DMS153 treated with DMSO at 0.1 percent for 48 hours (cell line): Measurements from ENCODE around the gene USP36.
"Not testable (repeated sequence)": the region's sequence is repeated elsewhere in the genome, so short reads cannot be mapped to it uniquely, and the experiment has no call there.

Source experiments
- DNase-seq: peaks from one replicate; lab custom pipeline; 2025; ENCODE audit not compliant: unreplicated experiment; lab: John Stamatoyannopoulos, UW

Gene USP36

GRCh38 chr17:78771758-78772382 is 68.7 kb downstream of the USP36 start:
- DNase-seq: no peak

- no peak for DNase-seq
These were observed 71.3 kb downstream of the USP36 start for GRCh38 chr17:78769196-78769773.

GRCh38 chr17:78767806-78768205 is 72.8 kb downstream of the USP36 start:
- DNase-seq: peak; percentile 61

GRCh38 chr17:78766743-78767294 is 73.8 kb downstream of the USP36 start:
- no peak for DNase-seq

GRCh38 chr17:78766225-78766624 is 74.4 kb downstream of the USP36 start:
- DNase-seq: no peak

- DNase-seq: no peak
These were observed 74.8 kb downstream of the USP36 start for GRCh38 chr17:78765821-78766220.

- no peak for DNase-seq
These were observed 75.7 kb downstream of the USP36 start for GRCh38 chr17:78764871-78765270.

GRCh38 chr17:78763561-78763960 is 77.1 kb downstream of the USP36 start:
- DNase-seq: no peak

GRCh38 chr17:78761789-78762406 is 78.7 kb downstream of the USP36 start:
- no peak for DNase-seq

GRCh38 chr17:78759969-78760352 is 80.7 kb downstream of the USP36 start:
- no peak for DNase-seq

GRCh38 chr17:78759203-78759968 is 81.2 kb downstream of the USP36 start:
- peak; percentile 73 for DNase-seq

- no peak for DNase-seq
These were observed 87.0 kb downstream of the USP36 start for GRCh38 chr17:78753316-78754250.

GRCh38 chr17:78751447-78752161 is 89.0 kb downstream of the USP36 start:
- DNase-seq: no peak

- DNase-seq: not testable (repeated sequence)
These were observed 89.6 kb downstream of the USP36 start for GRCh38 chr17:78751000-78751399.

GRCh38 chr17:78748730-78749317 is 91.8 kb downstream of the USP36 start:
- no peak for DNase-seq

GRCh38 chr17:78748048-78748729 is 92.4 kb downstream of the USP36 start:
- DNase-seq: no peak

- DNase-seq: no peak
These were observed 93.1 kb downstream of the USP36 start for GRCh38 chr17:78747488-78747887.

- no peak for DNase-seq
These were observed 93.7 kb downstream of the USP36 start for GRCh38 chr17:78746949-78747269.
